HG03103 (cell line): ENCODE measurements around the gene PPM1D.
A peak's percentile ranks its signal among the peaks of the same experiment; 100 is the strongest.
"Not testable (repeated sequence)": the region's sequence is repeated elsewhere in the genome, so short reads cannot be mapped to it uniquely, and the experiment has no call there.

ENCODE experiments used
- ATAC-seq: cut with Tn5 transposase; IDR thresholded peaks from one replicate; pipeline ENCODE4 v1.9.1; 2021; ENCODE audit warnings: low read depth; ENCODE audit not compliant: unreplicated experiment

Gene PPM1D

DNA sequence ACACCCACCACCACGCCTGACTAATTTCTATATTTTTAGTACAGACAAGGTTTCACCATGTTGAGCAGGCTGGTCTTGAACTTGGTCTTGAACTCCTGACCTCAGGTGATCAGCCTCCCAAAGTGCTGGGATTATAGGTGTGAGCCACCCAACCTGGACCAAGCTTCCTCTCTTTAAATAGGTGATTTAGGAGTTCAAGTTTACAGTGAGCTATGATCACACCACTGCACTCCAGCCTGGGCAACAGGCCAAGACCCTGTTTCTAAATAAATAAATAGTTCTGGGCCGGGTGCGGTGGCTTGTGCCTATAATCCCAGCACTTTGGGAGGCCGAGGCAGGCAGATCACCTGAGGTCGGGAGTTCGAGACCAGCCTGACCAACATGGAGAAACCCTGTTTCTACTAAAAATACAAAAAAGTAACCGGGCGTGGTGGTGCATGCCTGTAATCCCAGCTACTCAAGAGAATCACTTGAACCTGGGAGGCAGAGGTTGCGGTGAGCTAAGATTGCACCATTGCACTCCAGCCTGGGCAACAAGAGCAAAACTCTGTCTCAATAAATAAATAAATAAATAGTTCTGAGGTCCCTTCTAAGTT lies 6.5 kb upstream of the PPM1D start:
- ATAC-seq: not testable (repeated sequence)

DNA sequence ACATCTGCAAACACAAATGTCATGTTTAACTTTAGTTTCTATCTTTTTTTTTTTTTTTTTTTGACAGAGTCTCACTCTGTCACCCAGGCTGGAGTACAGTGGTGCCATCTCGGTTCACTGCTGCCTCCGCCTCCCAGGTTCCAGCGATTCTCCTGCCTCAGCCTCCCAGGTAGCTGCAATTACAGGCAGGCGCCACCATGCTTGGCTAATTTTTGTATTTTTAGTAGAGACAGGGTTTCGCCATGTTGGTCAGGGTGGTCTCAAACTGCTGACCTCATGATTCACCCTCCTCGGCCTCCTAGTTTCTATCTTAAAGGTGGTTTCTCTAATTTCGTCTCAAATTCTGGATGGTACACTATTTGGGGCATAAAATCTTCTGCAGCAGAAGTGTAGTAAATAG lies 5.8 kb upstream of the PPM1D start:
- ATAC-seq: not testable (repeated sequence)

DNA sequence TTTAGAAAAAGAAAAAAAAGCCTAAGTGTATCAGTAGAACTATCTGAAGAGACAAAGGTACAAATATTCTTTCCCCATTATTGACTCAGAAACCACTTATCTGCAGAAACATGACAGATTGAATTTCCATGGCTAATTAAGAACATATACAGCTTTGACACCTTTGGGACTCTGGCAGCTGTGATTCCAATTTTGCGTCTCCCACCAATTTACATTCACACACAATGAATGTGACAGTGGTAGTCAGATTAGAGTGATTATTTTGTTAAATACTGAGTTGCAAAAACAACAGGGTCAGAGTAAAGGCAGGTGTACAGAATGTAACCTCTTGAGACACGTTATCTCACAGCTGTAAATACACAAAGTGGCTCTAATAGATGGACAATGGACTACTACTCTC lies 5.3 kb upstream of the PPM1D start:
- ATAC-seq: no peak

DNA sequence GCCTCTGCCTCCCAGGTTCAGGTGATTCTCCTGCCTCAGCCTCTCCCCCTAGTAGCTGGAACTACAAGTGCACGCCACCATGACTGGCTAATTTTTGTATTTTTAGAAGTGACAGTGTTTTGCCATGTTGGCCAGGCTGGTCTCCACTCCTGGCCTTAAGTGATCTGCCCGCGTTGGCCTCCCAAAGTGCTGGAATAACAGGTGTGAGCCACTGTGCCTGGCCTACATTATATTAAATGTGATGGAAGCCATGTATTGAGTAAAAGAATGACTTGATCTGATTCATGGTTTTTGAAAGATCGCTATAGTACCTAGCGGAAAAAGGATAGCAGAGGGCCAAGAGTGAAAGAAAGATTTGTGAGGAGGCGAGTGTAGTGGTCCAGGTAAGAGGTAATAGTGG lies 2.7 kb upstream of the PPM1D start:
- no peak for ATAC-seq

DNA sequence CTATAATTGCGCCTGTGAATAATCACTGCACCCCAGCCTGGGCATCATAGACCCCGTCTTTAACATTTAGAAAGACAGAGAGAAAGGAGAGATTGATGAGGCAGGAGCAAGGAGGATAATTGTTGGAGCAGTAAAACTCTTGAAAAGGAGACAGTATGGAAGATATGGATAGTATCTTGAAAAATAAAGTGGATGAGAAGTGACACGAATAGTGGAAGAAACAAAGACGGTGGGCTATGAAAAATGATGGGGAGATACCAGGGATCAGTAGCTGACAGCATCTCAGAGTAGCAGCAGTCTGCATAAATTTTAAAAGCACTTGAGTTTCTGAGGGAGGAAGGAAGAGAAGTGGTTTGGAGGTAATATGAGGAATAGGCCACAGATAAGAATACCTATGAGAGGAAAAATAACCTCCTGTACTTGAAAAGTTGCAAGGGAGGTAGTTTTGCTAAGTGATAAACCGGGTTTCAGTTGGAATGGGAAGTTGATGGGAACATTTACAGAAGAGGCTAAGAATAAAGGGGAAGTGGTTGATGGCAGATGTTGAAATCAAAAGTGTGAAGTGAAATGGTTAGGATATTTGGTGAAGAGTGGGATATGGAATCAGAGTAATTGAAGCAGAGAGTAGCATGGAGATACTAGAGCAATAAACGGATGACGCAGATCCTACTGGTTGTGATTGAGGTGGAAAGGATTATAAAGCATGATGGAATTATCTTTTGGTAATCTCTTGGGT lies 1.8 kb upstream of the PPM1D start:
- ATAC-seq: no peak

DNA sequence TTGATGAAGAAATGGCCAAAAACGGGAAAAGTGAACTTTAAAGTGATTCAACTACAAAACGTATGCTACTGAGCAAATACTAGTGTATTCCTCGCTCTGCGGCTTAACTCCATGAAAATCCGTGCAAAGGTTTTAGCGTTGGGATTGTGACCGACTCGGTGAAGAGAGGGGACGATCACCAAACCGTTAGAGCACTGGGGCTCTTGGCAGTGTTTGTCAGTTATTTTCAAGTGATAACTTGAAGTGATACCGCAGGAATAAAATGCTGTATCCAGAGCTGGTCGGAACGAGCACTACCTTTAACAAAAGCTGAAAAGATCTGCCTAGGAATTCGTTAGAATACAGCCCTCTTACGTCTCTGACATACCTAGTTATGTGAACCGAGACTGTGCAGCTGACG lies 773 bp upstream of the PPM1D start:
- no peak for ATAC-seq

DNA sequence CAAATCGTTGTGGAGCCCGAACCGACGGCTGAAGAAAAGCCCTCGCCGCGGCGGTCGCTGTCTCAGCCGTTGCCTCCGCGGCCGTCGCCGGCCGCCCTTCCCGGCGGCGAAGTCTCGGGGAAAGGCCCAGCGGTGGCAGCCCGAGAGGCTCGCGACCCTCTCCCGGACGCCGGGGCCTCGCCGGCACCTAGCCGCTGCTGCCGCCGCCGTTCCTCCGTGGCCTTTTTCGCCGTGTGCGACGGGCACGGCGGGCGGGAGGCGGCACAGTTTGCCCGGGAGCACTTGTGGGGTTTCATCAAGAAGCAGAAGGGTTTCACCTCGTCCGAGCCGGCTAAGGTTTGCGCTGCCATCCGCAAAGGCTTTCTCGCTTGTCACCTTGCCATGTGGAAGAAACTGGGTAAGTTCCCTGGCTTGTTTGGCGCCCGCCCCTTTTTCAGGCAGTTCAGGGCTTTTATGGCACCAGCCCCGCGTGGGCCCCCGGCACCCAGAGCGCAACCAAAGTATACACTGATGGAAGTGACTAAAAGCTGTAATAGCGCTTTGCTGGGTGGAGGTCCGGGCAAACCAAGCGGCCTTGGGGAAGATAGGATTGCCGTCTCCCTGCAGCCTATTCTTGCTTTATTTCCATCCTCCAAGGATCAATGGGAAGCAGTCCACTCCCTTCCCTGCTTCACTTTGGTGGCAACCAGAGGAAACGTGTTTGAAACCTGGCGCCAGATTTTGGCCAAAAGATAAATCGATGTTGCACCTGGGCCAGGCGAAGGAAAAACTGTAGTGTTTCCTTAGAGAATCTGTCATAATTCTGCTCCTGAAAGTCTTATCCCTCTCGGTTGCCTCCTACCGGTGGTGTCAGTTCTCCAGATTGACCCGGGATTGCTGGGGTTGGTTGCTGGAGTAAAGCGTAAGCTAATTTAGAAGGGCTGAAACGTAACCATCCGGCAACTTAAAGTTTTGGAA lies 775 bp downstream of the PPM1D start:
- peak; percentile 1 for ATAC-seq

DNA sequence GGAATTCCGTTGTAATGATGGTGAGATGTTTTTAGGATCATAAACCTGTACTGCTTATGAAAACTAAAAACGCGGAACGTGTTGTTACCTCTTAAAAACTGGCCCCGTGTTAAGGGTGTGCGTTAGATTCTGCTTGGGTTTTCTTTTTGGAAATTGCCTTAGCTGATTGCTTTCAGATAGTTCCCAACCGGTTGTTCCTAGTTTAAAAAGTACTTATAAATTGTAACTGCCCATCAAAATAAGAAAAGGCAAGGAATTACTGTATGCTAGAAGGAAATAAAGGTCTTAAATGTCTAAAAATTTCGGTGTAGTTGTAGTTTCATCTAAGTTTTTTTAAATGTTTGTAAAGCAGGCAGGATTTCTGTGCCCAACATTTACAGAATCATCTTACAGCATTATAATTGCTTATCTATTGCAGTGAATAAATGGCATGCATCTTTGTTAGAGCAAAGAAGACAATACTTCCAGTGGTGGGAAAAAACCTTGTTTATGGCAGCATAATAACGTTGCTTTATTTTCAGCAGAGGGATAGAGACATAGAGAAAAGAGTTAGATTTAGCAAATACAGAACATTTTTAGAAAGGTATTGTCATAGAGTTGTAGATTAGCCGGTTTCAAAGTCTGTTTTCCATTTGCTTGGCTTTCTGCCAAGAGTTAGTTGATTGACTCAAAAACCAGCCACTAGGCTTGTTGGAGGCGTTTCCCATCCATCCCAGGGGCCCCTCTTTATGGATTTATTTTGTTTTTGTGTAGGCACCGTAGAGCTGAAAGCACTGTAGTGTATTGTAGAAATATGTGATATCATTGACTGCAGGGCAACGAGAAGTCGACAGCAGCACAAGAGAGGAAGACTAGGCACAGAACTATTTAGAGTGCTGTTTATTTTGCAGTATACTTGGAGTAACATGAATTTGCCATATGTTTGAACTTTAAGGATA lies 1.7 kb downstream of the PPM1D start:
- no peak for ATAC-seq

DNA sequence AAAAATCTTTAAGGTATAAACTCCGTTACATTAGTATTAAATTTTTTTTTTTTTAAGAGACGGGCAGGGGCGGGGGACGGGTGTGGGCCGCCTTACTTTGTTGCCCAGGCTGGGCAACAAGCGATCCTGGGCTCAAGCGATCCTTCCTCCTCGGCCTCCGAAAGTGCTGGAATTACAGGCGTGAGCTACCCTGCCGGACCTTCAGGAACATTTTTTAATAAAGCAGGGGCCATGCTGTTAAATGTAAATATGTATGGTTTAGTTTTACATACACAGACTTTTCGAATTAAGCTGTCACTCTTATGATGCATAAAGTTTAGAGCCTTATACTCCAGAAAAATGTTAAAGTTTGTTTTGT lies 2.4 kb downstream of the PPM1D start:
- no peak for ATAC-seq

DNA sequence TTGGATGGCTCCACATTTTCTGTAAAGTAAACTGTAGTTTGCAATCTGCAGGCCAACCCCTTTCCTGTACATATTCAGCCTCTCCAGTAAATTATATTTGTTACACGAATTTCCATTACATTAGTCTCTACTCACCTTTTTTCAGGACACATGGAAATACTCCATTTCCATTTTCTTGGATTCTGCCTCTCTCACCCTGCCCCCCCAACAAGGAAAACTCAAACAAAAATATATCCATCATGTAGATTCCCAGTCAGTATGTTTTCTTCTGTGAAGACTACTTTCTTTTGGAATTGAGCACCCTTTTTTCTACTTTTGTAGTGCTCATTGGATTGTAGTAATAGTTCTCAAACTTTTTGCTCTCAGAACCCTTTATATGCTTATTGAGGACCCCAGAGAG lies 2.9 kb downstream of the PPM1D start:
- ATAC-seq: no peak

DNA sequence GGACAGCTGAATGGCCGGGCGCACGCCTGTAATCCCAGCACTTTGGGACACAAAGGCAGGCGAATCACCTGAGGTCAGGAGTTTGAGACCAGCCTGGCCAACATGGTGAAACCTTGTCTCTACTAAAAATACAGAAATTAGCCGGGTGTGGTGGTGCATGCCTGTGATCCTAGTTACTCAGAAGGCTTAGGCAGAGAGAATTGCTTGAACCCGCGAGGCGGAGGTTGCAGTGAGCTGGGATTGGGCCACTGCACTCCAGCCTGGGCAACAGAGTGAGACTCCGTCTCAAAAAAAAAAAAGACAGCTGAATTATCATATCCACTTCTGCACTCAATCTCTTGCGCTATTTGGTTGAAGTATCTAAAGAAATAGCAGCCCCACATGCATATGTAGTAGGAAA lies 3.5 kb downstream of the PPM1D start:
- ATAC-seq: not testable (repeated sequence)

DNA sequence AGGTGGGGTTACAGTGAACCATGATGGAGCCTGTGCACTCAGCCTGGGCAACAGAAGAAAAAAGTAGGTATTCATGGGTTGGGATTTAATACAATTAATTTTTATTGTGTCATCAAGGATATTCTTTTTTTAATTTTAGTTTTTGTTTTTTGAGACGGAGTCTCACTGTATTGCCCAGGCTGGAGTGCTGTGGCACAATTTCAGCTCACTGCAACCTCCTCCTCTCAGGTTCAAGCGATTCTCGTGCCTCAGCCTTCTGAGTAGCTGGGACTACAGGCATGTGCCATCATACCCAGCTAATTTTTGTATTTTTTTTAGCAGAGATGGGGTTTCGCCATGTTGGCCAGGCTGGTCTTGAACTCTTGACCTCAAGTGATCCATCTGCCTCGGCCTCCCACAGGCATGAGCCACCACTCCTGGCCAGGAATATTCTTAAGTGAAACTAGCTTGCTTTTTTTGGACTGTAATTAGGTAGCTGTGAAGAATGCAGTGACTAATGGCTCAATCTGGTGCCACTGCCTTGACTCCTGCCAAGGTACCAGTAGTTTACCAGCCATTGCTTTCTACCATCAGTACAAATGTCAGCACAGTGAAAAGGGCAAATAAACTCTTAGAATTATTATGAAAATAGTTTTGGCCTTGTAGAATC lies 4.8 kb downstream of the PPM1D start:
- ATAC-seq: no peak

DNA sequence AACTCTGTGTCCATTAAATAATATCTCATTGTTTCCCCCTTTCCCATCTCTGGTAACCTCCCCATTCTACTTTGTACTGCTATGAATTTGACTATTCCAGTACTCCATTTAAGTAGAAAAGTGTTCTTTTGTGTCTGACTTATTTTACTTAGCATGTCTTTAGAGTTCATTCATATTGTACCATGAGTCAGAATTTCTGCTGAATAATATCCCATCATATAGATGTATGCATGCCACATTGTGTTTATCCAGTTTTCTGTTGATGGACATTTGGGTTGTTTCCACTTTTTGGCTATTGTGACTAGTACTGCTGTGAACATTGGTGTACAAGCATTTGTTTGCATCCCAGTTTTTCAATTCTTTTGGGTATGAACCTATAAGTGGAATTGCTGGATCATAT lies 6.0 kb downstream of the PPM1D start:
- no peak for ATAC-seq

DNA sequence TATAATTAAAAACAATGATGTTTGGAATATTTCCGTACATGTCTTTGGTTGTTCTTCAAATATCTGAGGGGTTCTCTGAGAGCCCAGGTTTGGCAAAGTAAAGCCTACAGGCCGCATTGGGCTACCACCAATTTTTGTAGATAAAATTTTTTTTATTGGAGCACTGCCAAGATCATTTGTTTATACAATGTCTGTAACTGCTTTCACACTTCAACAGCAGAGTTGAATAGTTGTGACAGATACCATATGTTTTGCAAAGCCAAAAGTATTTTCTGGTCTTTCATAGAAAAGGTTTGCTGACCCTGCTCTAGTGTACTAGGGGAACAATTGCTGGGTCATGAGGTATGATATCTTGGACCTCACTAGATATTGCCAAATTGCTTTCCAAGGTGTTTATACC lies 10.5 kb downstream of the PPM1D start:
- ATAC-seq: no peak

DNA sequence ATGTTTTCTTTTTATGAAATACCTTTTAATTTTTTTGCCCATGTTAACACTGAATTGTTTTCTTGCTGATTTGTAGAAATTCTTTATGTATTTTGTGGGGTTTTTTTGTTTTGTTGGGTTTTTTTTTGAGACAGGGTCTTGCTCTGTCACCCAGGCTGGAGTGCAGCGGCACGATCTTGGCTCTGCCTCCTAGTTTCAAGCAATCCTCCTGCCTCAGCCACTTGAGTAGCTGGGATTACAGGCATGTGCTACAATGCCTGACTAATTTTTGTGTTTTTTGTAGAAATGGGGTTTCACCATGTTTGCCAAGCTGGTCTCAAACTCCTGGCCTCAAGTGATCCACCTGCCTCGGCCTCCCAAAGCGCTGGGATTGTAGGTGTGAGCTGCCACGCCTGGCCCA lies 11.3 kb downstream of the PPM1D start:
- ATAC-seq: not testable (repeated sequence)

DNA sequence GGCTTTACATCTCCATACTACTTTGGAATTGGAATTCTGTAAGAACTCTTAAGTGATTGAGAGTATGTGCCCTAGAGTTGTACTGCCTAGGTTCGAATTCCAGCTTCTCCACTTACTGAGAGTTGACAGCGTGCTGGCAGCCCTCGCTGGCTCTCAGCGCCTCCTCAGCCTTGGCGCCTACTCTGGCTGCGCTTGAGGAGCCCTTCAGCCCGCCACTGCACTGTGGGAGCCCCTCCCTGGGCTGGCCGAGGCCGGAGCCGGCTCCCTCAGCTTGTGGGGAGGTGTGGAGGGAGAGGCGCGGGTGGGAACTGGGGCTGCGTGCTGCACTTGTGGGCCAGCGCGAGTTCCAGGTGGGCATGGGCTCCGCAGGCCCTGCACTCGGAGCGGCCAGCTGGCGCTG lies 13.3 kb downstream of the PPM1D start:
- no peak for ATAC-seq

DNA sequence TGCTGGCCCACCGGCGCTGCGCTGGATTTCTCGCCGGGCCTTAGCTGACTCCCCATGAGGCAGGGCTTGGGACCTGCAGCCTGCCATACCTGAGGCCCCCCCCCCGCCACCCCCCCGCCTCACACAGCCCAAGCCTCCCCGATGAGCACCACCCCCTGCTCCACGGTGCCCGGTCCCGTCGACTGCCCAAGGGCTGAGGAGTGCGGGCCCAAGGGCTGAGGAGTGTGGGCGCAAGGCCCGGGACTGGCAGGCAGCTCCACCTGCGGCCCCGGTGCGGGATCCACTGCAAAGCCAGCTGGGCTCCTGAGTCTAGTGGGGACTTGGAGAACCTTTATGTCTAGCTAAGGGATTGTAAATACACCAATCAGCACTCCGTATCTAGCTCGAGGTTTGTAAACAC lies 13.8 kb downstream of the PPM1D start:
- ATAC-seq: not testable (repeated sequence)

DNA sequence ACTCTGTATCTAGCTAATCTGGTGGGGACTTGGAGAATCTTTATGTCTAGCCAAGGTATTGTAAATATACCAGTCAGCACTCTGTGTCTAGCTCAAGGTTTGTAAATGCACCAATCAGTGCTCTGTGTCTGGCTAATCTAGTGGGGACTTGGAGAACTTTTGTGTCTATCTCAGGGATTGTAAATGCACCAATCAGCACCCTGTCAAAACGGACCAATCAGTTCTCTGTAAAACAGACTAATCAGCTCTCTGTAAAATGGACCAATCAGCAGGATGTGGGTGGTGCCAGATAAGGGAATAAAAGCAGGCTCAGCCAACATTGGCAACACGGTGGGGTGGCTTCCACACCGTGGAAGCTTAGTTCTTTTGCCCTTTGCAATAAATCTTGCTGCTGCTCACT lies 14.3 kb downstream of the PPM1D start:
- ATAC-seq: not testable (repeated sequence)

DNA sequence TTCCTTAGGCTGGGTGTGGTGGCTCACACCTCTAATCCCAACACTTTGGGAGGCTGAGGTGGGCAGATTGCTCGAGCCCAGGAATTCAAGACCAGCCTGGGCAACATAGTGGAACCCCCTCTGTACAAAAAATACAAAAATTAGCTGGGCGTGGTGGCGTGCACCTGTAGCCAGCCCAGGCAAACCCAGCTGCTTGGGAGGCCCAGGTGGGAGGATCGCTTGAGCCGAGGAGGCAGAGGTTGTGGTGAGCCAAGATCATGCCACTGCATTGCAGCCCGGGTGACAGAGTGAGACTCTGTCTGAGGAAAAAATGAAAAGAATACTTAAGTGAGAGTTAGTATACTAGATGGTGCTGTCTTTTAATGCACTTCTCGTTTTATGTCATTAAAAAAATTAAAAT lies 15.1 kb downstream of the PPM1D start:
- no peak for ATAC-seq

DNA sequence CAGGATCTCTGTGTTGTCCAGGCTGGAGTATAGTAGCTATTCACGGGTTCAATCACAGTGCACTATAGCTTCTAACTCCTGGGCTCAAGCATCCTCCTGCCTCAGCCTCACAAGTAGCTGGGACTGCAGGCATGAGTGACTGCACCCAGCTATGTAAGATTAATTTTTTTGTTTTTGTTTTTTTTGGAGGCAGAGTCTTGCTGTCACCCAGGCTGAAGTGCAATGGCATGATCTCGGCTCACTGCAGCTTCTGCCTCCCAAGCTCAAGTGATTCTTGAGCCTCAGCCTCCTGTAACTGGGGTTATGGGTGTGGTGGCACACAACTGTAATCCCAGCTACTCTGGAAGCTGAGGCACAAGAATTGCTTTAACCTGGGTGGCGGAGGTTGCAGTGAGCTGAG lies 15.8 kb downstream of the PPM1D start:
- no peak for ATAC-seq
